Lung microvascular endothelial cell (primary cell): ENCODE measurements around the gene ANXA1. TPM values are rescaled to one million over a fixed set of nuclear protein-coding genes. Genes with fewer than 3 reads are reported as not detected.

Experiments
- DNase-seq, 2 donors: peaks; one replicate each; pipeline versions ENCODE4 v3.0.0 to v3.0.0-alpha.2; 2010; ENCODE audit warnings: low read depth in 2 of 2
- total RNA-seq: library from RNA; depleted of rRNA; stranded (reverse); fragments of >200 nt; gene quantifications from 2 replicates; pipeline ENCODE4 v1.2.1, GENCODE V29; 2014

ANXA1 gene
- total RNA-seq, 1 donor from 2014 or later, result 311 TPM

DNA sequence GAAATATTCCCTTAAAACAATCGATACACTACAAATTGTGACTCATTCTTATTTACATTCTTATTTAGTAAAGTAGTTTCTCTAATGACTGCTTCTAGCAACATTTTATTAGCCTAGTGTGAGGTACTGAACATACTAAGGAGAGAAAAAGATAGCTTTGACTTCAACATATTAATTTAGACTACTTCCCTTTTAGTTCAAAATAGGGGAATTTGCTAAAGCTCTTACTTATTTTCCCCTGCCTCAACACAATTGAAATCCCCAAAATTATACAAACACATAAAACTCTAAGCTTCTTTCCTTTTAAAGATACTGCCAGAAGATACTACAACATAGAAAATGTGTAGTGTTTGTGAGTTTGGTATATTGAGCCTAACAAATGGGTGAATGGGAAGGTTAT, 55.2 kb downstream of the ANXA1 start:
- DNase-seq, result no peak

DNA sequence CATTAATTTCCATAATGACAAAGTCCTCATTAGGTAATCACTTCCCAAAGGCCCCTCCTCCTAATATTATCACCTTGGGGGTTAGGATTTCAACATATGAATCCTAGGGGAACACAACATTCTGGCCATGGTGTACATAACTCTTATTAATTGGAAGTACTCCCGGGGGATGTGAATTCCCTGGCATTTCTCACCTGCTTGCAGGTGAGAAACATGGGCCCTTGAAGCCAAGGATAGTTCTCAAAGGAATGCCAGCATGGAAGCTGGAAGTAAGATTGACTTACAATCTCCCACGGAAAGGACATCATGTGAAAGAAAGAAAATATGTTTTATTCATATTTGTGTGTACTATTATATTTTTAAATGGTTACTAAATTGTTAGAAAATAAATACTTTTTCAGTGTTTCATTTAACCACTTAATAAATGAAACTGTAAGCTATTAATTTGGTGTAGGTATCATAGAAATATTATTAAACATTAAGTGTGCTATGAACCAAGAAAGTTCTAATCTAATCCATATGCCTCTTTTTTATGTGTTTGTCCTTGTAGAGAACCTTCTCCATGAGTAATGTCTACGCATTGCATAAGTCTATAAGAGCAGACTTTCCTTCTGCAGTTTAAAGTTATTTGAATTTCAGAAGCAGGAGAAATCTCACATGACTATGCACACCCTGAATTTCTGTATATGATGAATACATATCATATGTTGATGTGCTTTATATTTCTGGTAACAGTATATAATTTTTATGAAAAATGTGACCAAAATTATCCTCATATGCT, 59.4 kb downstream of the ANXA1 start:
- DNase-seq, result no peak

- DNase-seq, result no peak
These were observed 61.6 kb downstream of the ANXA1 start for GRCh38 chr9:73213300-73213699.

GRCh38 chr9:73215249-73215648, 63.6 kb downstream of the ANXA1 start:
- DNase-seq, result no peak

- DNase-seq, result peak in 1 of 2 donors; percentile 13
These were observed 64.4 kb downstream of the ANXA1 start for GRCh38 chr9:73216100-73216499.

Other genes with a start within 250 kb of the ANXA1 start
- gene ALDH1A1, start 198.8 kb upstream of the ANXA1 start, total RNA-seq, result 1,079 and 3,265 TPM in 2 replicates